HCT116 (cell line): ENCODE results near the gene RBM19. TPM values are rescaled to one million over a fixed set of nuclear protein-coding genes. Genes with fewer than 3 reads are reported as not detected.

Experiments
- ATAC-seq: fragments of 200-7000 bp; cut with Tn5 transposase; 2 replicates; pipeline ENCODE4 v1.9.1; 2020; ENCODE audit warnings: mild to moderate bottlenecking, moderate library complexity
- BruUV-seq: library from RNA; stranded (reverse); fragments of 400-500 nt; replicated peaks from 2 replicates; lab custom pipeline; 2021; lab: Mats Ljungman, UMichigan
- CTCF ChIA-PET: fragments of 300-600 bp; sonication (Branson Sonifier 250); formaldehyde crosslinking; loops from one replicate; lab custom pipeline; 2021; ENCODE audit warnings: antibody characterized with exemption; lab: Charles Lee
- POLR2A ChIA-PET: fragments of 300-600, 350-600 bp; sonication (Branson Sonifier 250); formaldehyde crosslinking; loops from one replicate; lab custom pipeline; 2021; ENCODE audit warnings: antibody characterized with exemption; lab: Charles Lee
- RAD21 ChIA-PET, 2 experiments: fragments of 300-600 bp; sonication (Branson Sonifier 250); formaldehyde crosslinking; loops; one replicate each; lab custom pipeline; 2023; ENCODE audit warnings: low total read pairs in 2 of 2; ENCODE audit not compliant: uncharacterized antibody in 2 of 2, unreplicated experiment in 2 of 2, low non-redundant PET in 1 of 2; lab: Charles Lee
- DNase-seq: peaks from one replicate; pipeline ENCODE4 v3.0.0-alpha.2; 2010; ENCODE audit warnings: low read depth, low spot score
- H2AFZ ChIP-seq: fragments of 200-600 bp; shearing (Covaris generic), sonication (generic); 2 replicates; pipeline ENCODE4 v1.6.1; 2017; ENCODE audit warnings: low read depth, mixed run types, mixed read lengths, antibody characterized with exemption, low read length; ENCODE audit not compliant: poor library complexity, severe bottlenecking
- H3K27ac ChIP-seq: 2 replicates; pipeline ENCODE4 v1.5.1; 2012; ENCODE audit warnings: low read depth, low read length
- H3K27me3 ChIP-seq: fragments of 200-600 bp; sonication (generic); 2 replicates; pipeline ENCODE4 v1.6.1; 2016; ENCODE audit warnings: mixed run types, low read length, mixed read lengths; ENCODE audit not compliant: insufficient read depth
- H3K36me3 ChIP-seq, 2 experiments: fragments of 200-500 bp in 1 of 2; fragments of 200-600 bp in 1 of 2; sonication (Bioruptor generic) in 1 of 2; sonication (generic) in 1 of 2; 2 replicates each; pipeline versions ENCODE4 v1.5.1 to v1.6.1; 2014 to 2016; ENCODE audit warnings: low read length in 2 of 2, inconsistent platforms in 1 of 2, mixed read lengths in 1 of 2, mixed run types in 1 of 2; ENCODE audit not compliant: insufficient read depth in 2 of 2, control insufficient read depth in 1 of 2
- H3K4me1 ChIP-seq, 2 experiments: fragments of 200-600 bp in 1 of 2; sonication (generic) in 1 of 2; 2 replicates each; pipeline versions ENCODE4 v1.5.1 to v1.6.1; 2012 to 2017; ENCODE audit warnings: low read length in 2 of 2, inconsistent platforms in 1 of 2, mild to moderate bottlenecking in 1 of 2, mixed read lengths in 1 of 2, mixed run types in 1 of 2, moderate library complexity in 1 of 2; ENCODE audit not compliant: insufficient read depth in 2 of 2, control insufficient read depth in 1 of 2
- H3K4me2 ChIP-seq: fragments of 200-600 bp; sonication (generic); 2 replicates; pipeline ENCODE4 v1.6.1; 2017; ENCODE audit warnings: mixed run types, low read length, mixed read lengths
- H3K4me3 ChIP-seq, 2 experiments: fragments of 200-600 bp in 1 of 2; sonication (generic) in 1 of 2; replicated peaks in 1 of 2; 2 replicates each; pipeline ENCODE4 v1.5.1; 2011 to 2016; ENCODE audit warnings: low read length in 2 of 2, control low read depth in 1 of 2, low read depth in 1 of 2, mild to moderate bottlenecking in 1 of 2, mixed read lengths in 1 of 2, mixed run types in 1 of 2
- H3K79me2 ChIP-seq: fragments of 200-600 bp; sonication (generic); 2 replicates; pipeline ENCODE4 v1.6.1; 2017; ENCODE audit warnings: mild to moderate bottlenecking, mixed run types, low read length, moderate library complexity, mixed read lengths; ENCODE audit not compliant: insufficient read depth
- H3K9ac ChIP-seq: fragments of 200-600 bp; sonication (generic); 2 replicates; pipeline ENCODE4 v1.6.1; 2016; ENCODE audit warnings: low read length, mixed read lengths
- H3K9me2 ChIP-seq: fragments of 200-600 bp; sonication (generic), shearing (Covaris generic); 2 replicates; pipeline ENCODE4 v1.6.1; 2017; ENCODE audit warnings: mixed run types, mild to moderate bottlenecking, moderate library complexity; ENCODE audit not compliant: insufficient read depth
- H3K9me3 ChIP-seq, 2 experiments: fragments of 200-500 bp in 1 of 2; fragments of 200-600 bp in 1 of 2; sonication (Bioruptor generic) in 1 of 2; sonication (generic) in 1 of 2; 2 replicates each; pipeline ENCODE4 v1.6.1; 2014 to 2017; ENCODE audit warnings: low read length in 2 of 2, mixed read lengths in 2 of 2, inconsistent platforms in 1 of 2, low read depth in 1 of 2, mild to moderate bottlenecking in 1 of 2, mixed run types in 1 of 2, moderate library complexity in 1 of 2; ENCODE audit not compliant: control insufficient read depth in 1 of 2, insufficient read depth in 1 of 2
- H4K20me1 ChIP-seq: fragments of 200-600 bp; sonication (generic), shearing (Covaris generic); 2 replicates; pipeline ENCODE4 v1.6.1; 2017; ENCODE audit warnings: mixed run types, mild to moderate bottlenecking, moderate library complexity; ENCODE audit not compliant: insufficient read depth
- CEBPB ChIP-seq: IDR thresholded peaks from 2 replicates; pipeline ENCODE4 v1.6.1; 2012; ENCODE audit warnings: low read depth
- CTCF ChIP-seq, 3 experiments: fragments of 200-600 bp in 1 of 3; sonication (generic) in 1 of 3; IDR thresholded peaks in 2 of 3; conservative IDR thresholded peaks in 1 of 3; 2 replicates each; pipeline ENCODE4 v1.5.1; 2012 to 2017; ENCODE audit warnings: low read depth in 2 of 3, low read length in 2 of 3, antibody characterized with exemption in 1 of 3, borderline replicate concordance in 1 of 3, control low read depth in 1 of 3, mild to moderate bottlenecking in 1 of 3, mixed read lengths in 1 of 3, mixed run types in 1 of 3, moderate library complexity in 1 of 3; ENCODE audit not compliant: insufficient read depth in 1 of 3
- EZH2 ChIP-seq: fragments of 200-600 bp; sonication (generic); IDR thresholded peaks from 2 replicates; pipeline ENCODE4 v1.6.1; 2017; ENCODE audit warnings: antibody characterized with exemption, mixed run types
- EZH2phosphoT487 ChIP-seq: fragments of 200-600 bp; IDR thresholded peaks from 2 replicates; pipeline ENCODE4 v1.6.1; 2018; ENCODE audit warnings: antibody characterized with exemption, borderline replicate concordance
- MAX ChIP-seq: IDR thresholded peaks from 2 replicates; pipeline ENCODE4 v1.6.1; 2012
- POLR2AphosphoS5 ChIP-seq: IDR thresholded peaks from 2 replicates; pipeline ENCODE4 v1.6.1; 2011; ENCODE audit warnings: mild to moderate bottlenecking, low read depth, low read length, moderate library complexity
- RAD21 ChIP-seq: IDR thresholded peaks from 2 replicates; pipeline ENCODE4 v1.6.1; 2012; ENCODE audit warnings: low read depth, mild to moderate bottlenecking
- SIN3A ChIP-seq: IDR thresholded peaks from 2 replicates; pipeline ENCODE4 v1.6.1; 2012; ENCODE audit warnings: low read depth
- SRF ChIP-seq: IDR thresholded peaks from 2 replicates; pipeline ENCODE4 v1.6.1; 2012; ENCODE audit warnings: low read depth
- YY1 ChIP-seq: IDR thresholded peaks from 2 replicates; pipeline ENCODE4 v1.6.1; 2011; ENCODE audit warnings: low read length, low read depth, moderate library complexity, mild to moderate bottlenecking; ENCODE audit not compliant: insufficient replicate concordance; ENCODE audit errors: extremely low read depth
- ZBTB33 ChIP-seq: IDR thresholded peaks from 2 replicates; pipeline ENCODE4 v1.6.1; 2011; ENCODE audit warnings: mild to moderate bottlenecking, low read length, moderate library complexity; ENCODE audit not compliant: insufficient replicate concordance; ENCODE audit errors: extremely low read depth
- ZNF274 ChIP-seq: fragments of 200-500 bp; sonication (Bioruptor generic); IDR thresholded peaks from 2 replicates; pipeline ENCODE4 v1.6.1; 2014; ENCODE audit warnings: mild to moderate bottlenecking, low read depth, low read length, inconsistent platforms
- intact Hi-C: fragments of 100-400 bp; cut with micrococcal nuclease; formaldehyde crosslinking; loops from 2 replicates; pipeline ENCODE4 v1.10.0; 2022
- total RNA-seq: library from RNA; stranded (reverse); gene quantifications from one replicate; pipeline ENCODE4 v1.2.1, GENCODE V29; 2021; ENCODE audit not compliant: unreplicated experiment

Gene RBM19
- total RNA-seq, 1 experiment from 2014 or later, result 30.7 TPM

GRCh38 chr12:113957627-113958026 lies 8.5 kb downstream of the RBM19 start (continued):
- TF ChIP-seq MAX, result no peak
- TF ChIP-seq SRF, result no peak
- TF ChIP-seq YY1, result no peak
- no peak for TF ChIP-seq EZH2phosphoT487
- TF ChIP-seq EZH2, result no peak

- Histone ChIP-seq H3K4me2 (no peak overlapping the region), H3K9ac (no peak overlapping the region), H3K27ac (peak overlapping the region; percentile 26; the same call in 1 of the 2 replicates), H3K36me3 (peaks cover 26 to 34% of the 10 kb centered on the region in 2 experiments; a peak in 3 of 4 replicates), H3K9me3 (no peaks in the 10 kb centered on the region), H2AFZ (no peak overlapping the region), H4K20me1 (no peaks in the 10 kb centered on the region), H3K27me3 (no peaks in the 10 kb centered on the region), H3K4me3 (no peak overlapping the region), H3K4me1 (no peaks in the 10 kb centered on the region), H3K9me2 (no peaks in the 10 kb centered on the region), H3K79me2 (no peaks in the 10 kb centered on the region)
- POLR2A ChIA-PET, result no interaction called here
- peak; percentile 97 for ATAC-seq
- CTCF ChIA-PET, result interaction anchor here (0.6 to 3.3 kb wide), 7 partner anchors 11 to 1992 kb away, joined by 3 to 17 read pairs (median 3); partner anchors contain the start of gene RBM19
- no TSS peak for BruUV-seq
- RAD21 ChIA-PET, result interaction anchor here in 1 of 2 experiments (0.6 kb wide), 1 partner anchor 620 kb away, joined by 3 read pairs; the partner anchor contains the start of gene SLC8B1
- peak; percentile 16 for DNase-seq
- intact Hi-C loops, result no loop called here
- TF ChIP-seq MAX (no peak), CTCF (IDR thresholded peaks at IDR 0.05 in 2 of 3, conservative IDR thresholded peaks at IDR 0.05 in 1 of 3; ENCODE audit: borderline replicate concordance in 1 of 3, insufficient read depth in 1 of 3, low read depth in 2 of 3, low read length in 2 of 3) (peak; percentile 51 to 88 (median 86); a peak in 5 of 6 replicates), CEBPB (no peak), POLR2AphosphoS5 (no peak), EZH2phosphoT487 (no peak), RAD21 (peak; percentile 32; the same call in 1 of the 2 replicates), SIN3A (no peak), ZBTB33 (no peak), ZNF274 (no peak)
Observed at GRCh38 chr12:113955109-113955970, 10.8 kb downstream of the RBM19 start.
